H1 (cell line): Measurements from ENCODE around the gene DBX1. TPM values are rescaled to one million over a fixed set of nuclear protein-coding genes. Genes with fewer than 3 reads are reported as not detected.

Source experiments
- CTCF ChIA-PET: fragments of 300-600 bp; sonication (Branson Sonifier 250); formaldehyde crosslinking; loops from one replicate; lab custom pipeline; 2021; ENCODE audit not compliant: partially characterized antibody; lab: Charles Lee
- POLR2A ChIA-PET: fragments of 300-600 bp; sonication (Branson Sonifier 250); formaldehyde crosslinking; loops from one replicate; lab custom pipeline; 2021; ENCODE audit warnings: inconsistent platforms; ENCODE audit not compliant: partially characterized antibody; lab: Charles Lee
- DNase-seq, 2 experiments: peaks; one replicate each; pipeline versions ENCODE4 v3.0.0 to v3.0.0-alpha.2; 2010 to 2022; ENCODE audit warnings: low spot score in 2 of 2, low read depth in 1 of 2, mixed read lengths in 1 of 2
- FAIRE-seq: peaks from 2 replicates; lab custom pipeline; 2011; peaks lifted over from hg19 to GRCh38; lab: Jason Lieb, UNC
- H2AFZ ChIP-seq: 2 replicates; pipeline ENCODE4 v1.8.1; 2012; ENCODE audit warnings: low read length, inconsistent platforms
- H2AK5ac ChIP-seq: 2 replicates; pipeline ENCODE4 v1.6.1; 2013; ENCODE audit warnings: low read depth, low read length
- H2BK120ac ChIP-seq: replicated peaks from 2 replicates; pipeline ENCODE3; 2013; ENCODE audit warnings: low read depth, low read length, inconsistent platforms
- H2BK12ac ChIP-seq: 2 replicates; pipeline ENCODE4 v1.6.1; 2013; ENCODE audit warnings: low read depth, low read length
- H2BK15ac ChIP-seq: 2 replicates; pipeline ENCODE4 v1.6.1; 2013; ENCODE audit warnings: low read length
- H2BK20ac ChIP-seq: 2 replicates; pipeline ENCODE4 v1.6.1; 2013; ENCODE audit warnings: low read length
- H2BK5ac ChIP-seq: 2 replicates; pipeline ENCODE4 v1.6.1; 2013; ENCODE audit warnings: low read depth, low read length
- H3K14ac ChIP-seq: 2 replicates; pipeline ENCODE4 v1.6.1; 2013; ENCODE audit warnings: inconsistent platforms; ENCODE audit not compliant: insufficient read length
- H3K18ac ChIP-seq: 2 replicates; pipeline ENCODE4 v1.6.1; 2013; ENCODE audit warnings: low read length; ENCODE audit errors: extremely low read depth
- H3K23ac ChIP-seq: 2 replicates; pipeline ENCODE4 v1.6.1; 2013; ENCODE audit warnings: inconsistent platforms; ENCODE audit not compliant: insufficient read length
- H3K23me2 ChIP-seq: 2 replicates; pipeline ENCODE4 v1.6.1; 2013; ENCODE audit warnings: low read depth, low read length
- H3K27ac ChIP-seq: 2 replicates; pipeline ENCODE4 v1.6.1; 2011; ENCODE audit warnings: low read depth, low read length, inconsistent platforms
- H3K27me3 ChIP-seq, 4 experiments: replicated peaks in 1 of 4; 1 replicate in 1 of 4; 2 replicates in 3 of 4; pipeline versions ENCODE4 v1.6.1 to v1.8.1; 2011 to 2013; ENCODE audit warnings: low read length in 3 of 4, mild to moderate bottlenecking in 3 of 4, inconsistent platforms in 2 of 4, mixed read lengths in 2 of 4, moderate library complexity in 1 of 4; ENCODE audit not compliant: control insufficient read depth in 3 of 4, insufficient read depth in 3 of 4; ENCODE audit errors: extremely low read depth in 1 of 4
- H3K36me3 ChIP-seq, 4 experiments: 2 replicates each; pipeline versions ENCODE4 v1.6.1 to v1.8.1; 2011 to 2013; ENCODE audit warnings: mild to moderate bottlenecking in 4 of 4, low read length in 3 of 4, moderate library complexity in 2 of 4, control low read depth in 1 of 4, inconsistent platforms in 1 of 4; ENCODE audit not compliant: insufficient read depth in 4 of 4, control insufficient read depth in 2 of 4
- H3K4ac ChIP-seq: replicated peaks from 2 replicates; pipeline ENCODE3; 2013; ENCODE audit warnings: low read length, low read depth, mixed read lengths, inconsistent platforms; ENCODE audit not compliant: insufficient read length
- H3K4me1 ChIP-seq, 4 experiments: replicated peaks in 1 of 4; 1 replicate in 1 of 4; 2 replicates in 3 of 4; pipeline versions ENCODE4 v1.6.1 to v1.8.1; 2011 to 2013; ENCODE audit warnings: low read length in 3 of 4, inconsistent platforms in 2 of 4, mixed read lengths in 1 of 4; ENCODE audit not compliant: insufficient read depth in 4 of 4, control insufficient read depth in 3 of 4
- H3K4me2 ChIP-seq, 2 experiments: 2 replicates each; pipeline versions ENCODE4 v1.6.1 to v1.8.1; 2011 to 2013; ENCODE audit warnings: low read depth in 2 of 2, low read length in 2 of 2, control low read depth in 1 of 2, inconsistent platforms in 1 of 2, mild to moderate bottlenecking in 1 of 2; ENCODE audit not compliant: insufficient read depth in 1 of 2
- H3K4me3 ChIP-seq, 4 experiments: fragments of 200-600, 300-600 bp in 1 of 4; sonication (generic), shearing (Covaris generic), sonication (Bioruptor Twin) in 1 of 4; 2 replicates each; pipeline versions ENCODE4 v1.5.1 to v1.8.1; 2011 to 2016; ENCODE audit warnings: low read length in 4 of 4, low read depth in 3 of 4, control low read depth in 2 of 4, inconsistent platforms in 2 of 4, mild to moderate bottlenecking in 2 of 4, mixed read lengths in 1 of 4, moderate library complexity in 1 of 4; ENCODE audit not compliant: insufficient read depth in 2 of 4; ENCODE audit errors: extremely low read depth in 1 of 4
- H3K56ac ChIP-seq: replicated peaks from 2 replicates; pipeline ENCODE3; 2013; ENCODE audit warnings: low read depth, mild to moderate bottlenecking, mixed read lengths, low read length, inconsistent platforms; ENCODE audit not compliant: insufficient read length
- H3K79me1 ChIP-seq: 2 replicates; pipeline ENCODE4 v1.6.1; 2013; ENCODE audit warnings: low read depth, low read length, control low read depth
- H3K79me2 ChIP-seq, 2 experiments: 2 replicates each; pipeline versions ENCODE4 v1.6.1 to v1.8.1; 2012 to 2013; ENCODE audit warnings: low read length in 2 of 2, mild to moderate bottlenecking in 2 of 2, inconsistent platforms in 1 of 2; ENCODE audit not compliant: insufficient read depth in 2 of 2, control insufficient read depth in 1 of 2
- H3K9ac ChIP-seq, 4 experiments: replicated peaks in 1 of 4; 1 replicate in 1 of 4; 2 replicates in 3 of 4; pipeline versions ENCODE4 v1.6.1 to v1.8.1; 2011 to 2013; ENCODE audit warnings: low read depth in 3 of 4, low read length in 3 of 4, control low read depth in 2 of 4, mild to moderate bottlenecking in 2 of 4, moderate library complexity in 2 of 4, inconsistent platforms in 1 of 4; ENCODE audit errors: extremely low read depth in 1 of 4
- H3K9me3 ChIP-seq, 2 experiments: 2 replicates each; pipeline versions ENCODE4 v1.6.1 to v1.8.1; 2012 to 2013; ENCODE audit warnings: mild to moderate bottlenecking in 2 of 2, moderate library complexity in 2 of 2, control low read depth in 1 of 2, inconsistent platforms in 1 of 2, low read depth in 1 of 2, low read length in 1 of 2, mixed read lengths in 1 of 2; ENCODE audit not compliant: insufficient read depth in 2 of 2
- H4K20me1 ChIP-seq, 2 experiments: replicated peaks in 1 of 2; 2 replicates each; pipeline versions ENCODE3 to v1.8.1; 2011 to 2013; ENCODE audit warnings: inconsistent platforms in 2 of 2, low read length in 2 of 2, mild to moderate bottlenecking in 1 of 2; ENCODE audit not compliant: insufficient read depth in 2 of 2, control insufficient read depth in 1 of 2
- H4K5ac ChIP-seq: 2 replicates; pipeline ENCODE4 v1.6.1; 2013; ENCODE audit warnings: low read length, low read depth, mixed read lengths, inconsistent platforms; ENCODE audit not compliant: insufficient read length
- H4K8ac ChIP-seq: 2 replicates; pipeline ENCODE4 v1.8.0; 2013; ENCODE audit warnings: mild to moderate bottlenecking, moderate library complexity, low read length, inconsistent platforms; ENCODE audit not compliant: insufficient read depth; ENCODE audit errors: extremely low read depth
- H4K91ac ChIP-seq: replicated peaks from 2 replicates; pipeline ENCODE3; 2013; ENCODE audit warnings: low read length, mixed read lengths, inconsistent platforms; ENCODE audit not compliant: insufficient read length
- KDM4A ChIP-seq: IDR thresholded peaks from one replicate; pipeline ENCODE4 v1.7.1; 2012; ENCODE audit warnings: low read depth, mild to moderate bottlenecking, moderate library complexity, low read length, inconsistent platforms; ENCODE audit not compliant: severe bottlenecking
- RNF2 ChIP-seq: fragments of 200-900, 300-1000 bp; sonication (generic); IDR thresholded peaks from 2 replicates; pipeline ENCODE4 v1.7.1; 2016; ENCODE audit warnings: borderline replicate concordance, low read depth, mild to moderate bottlenecking, antibody characterized with exemption, low read length; ENCODE audit not compliant: poor library complexity, severe bottlenecking; ENCODE audit errors: missing control alignments
- SP4 ChIP-seq: IDR thresholded peaks from 2 replicates; pipeline ENCODE4 v1.6.1; 2012; ENCODE audit warnings: low read length, inconsistent platforms
- SUZ12 ChIP-seq: fragments of 200-600 bp; sonication (generic); IDR thresholded peaks from 2 replicates; pipeline ENCODE4 v1.6.1; 2012; ENCODE audit warnings: mild to moderate bottlenecking, inconsistent platforms, low read length, moderate library complexity, mixed read lengths
- TBP ChIP-seq: IDR thresholded peaks from 2 replicates; pipeline ENCODE4 v1.6.1; 2011; ENCODE audit warnings: low read depth, low read length, improper control_type of control experiment
- WGBS, 2 experiments: shearing (Covaris generic) in 1 of 2; methylation state at CpG; one replicate each; pipeline versions ENCODE4 v1.1.6 to v1.1.7; 2013 to 2015; ENCODE audit warnings: low lambda C conversion rate in 2 of 2, mixed read lengths in 2 of 2, inconsistent platforms in 1 of 2, low coverage in 1 of 2, missing lambda C conversion rate in 1 of 2; ENCODE audit not compliant: insufficient replicate concordance in 2 of 2, insufficient coverage in 1 of 2, insufficient read length in 1 of 2; ENCODE audit errors: extremely low coverage in 1 of 2, missing lambda C conversion rate in 1 of 2; 5-methylcytosine and 5-hydroxymethylcytosine counted together
- polyA plus RNA-seq, 7 experiments: library from polyadenylated mRNA; depleted of rRNA in 3 of 7; stranded (reverse) in 5 of 7; unstranded in 2 of 7; fragments of >200 nt in 5 of 7; fragments of 200-250 nt in 2 of 7; gene quantifications; 1 replicate in 5 of 7; 2 replicates in 1 of 7; 4 replicates in 1 of 7; pipeline versions ENCODE4 v1.2.1 to v1.2.3, GENCODE V29; 2011 to 2013; ENCODE audit warnings: missing spikeins in 2 of 7, mixed read lengths in 2 of 7
- total RNA-seq: library from RNA; stranded (reverse); fragmentation: NEBNext Ultra II Directional; extraction: Animal tissue kit (Norgen Biotek cat#: 25700); gene quantifications from 2 replicates; pipeline ENCODE4 v1.2.1, GENCODE V29; 2021

DBX1 gene
- total and polyA plus RNA-seq, 2 of the 8 experiments (the other 6 are each of a cell fraction or from before 2014, with no cell fraction given), result not detected

- TF ChIP-seq SP4 (no peak), SUZ12 (peak; percentile 71; the same call in 1 of the 2 replicates), RNF2 (peak; percentile 75), TBP (peak; percentile 26; the same call in 1 of the 2 replicates), KDM4A (no peak)
- peaks cover 0 to 5% of the 10 kb centered on the region in 2 experiments for H4K20me1 ChIP-seq
- H3K36me3 ChIP-seq, result no peaks in the 10 kb centered on the region
- H2BK5ac ChIP-seq, result no peak overlapping the region
- peak overlapping the region; percentile 68 to 82 for H3K4me2 ChIP-seq
- no peak overlapping the region for H2BK20ac ChIP-seq
- H3K18ac ChIP-seq, result no peak overlapping the region
- peak; percentile 13 to 50 for DNase-seq
- peaks cover 0 to 2% of the 10 kb centered on the region in 2 experiments; a peak in 1 of 4 replicates for H3K9me3 ChIP-seq
- no peaks in the 10 kb centered on the region for H3K79me1 ChIP-seq
- H3K23me2 ChIP-seq, result no peaks in the 10 kb centered on the region
- no peak overlapping the region for H2BK12ac ChIP-seq
- H3K4ac ChIP-seq, result no peak overlapping the region
- H4K5ac ChIP-seq, result no peak overlapping the region
- no peak overlapping the region for H3K9ac ChIP-seq
- H3K4me3 ChIP-seq, result peak overlapping the region; percentile 16 to 48 (median 34); a peak in 6 of 8 replicates
- H4K8ac ChIP-seq, result no peak overlapping the region
- no peak overlapping the region for H2AK5ac ChIP-seq
- H3K27me3 ChIP-seq, result peaks cover 60 to 98% (median 83%) of the 10 kb centered on the region in 4 experiments
- ChIA-PET POLR2A (no interaction called here), CTCF (interaction anchor here (0.9 to 1.3 kb wide), 2 partner anchors 14 to 18 kb away, joined by 3 read pairs; no protein-coding TSS in a partner anchor)
- H2BK120ac ChIP-seq, result no peak overlapping the region
- H3K79me2 ChIP-seq, result no peaks in the 10 kb centered on the region
- WGBS, 2 experiments, result 3% methylated on average over 33 of the region's 33 CpGs; no CpG with 5 or more reads in 1 of the 2 experiments
- no peak overlapping the region for H2AFZ ChIP-seq
- H3K27ac ChIP-seq, result no peak overlapping the region
- no peak for FAIRE-seq
- no peak overlapping the region for H3K14ac ChIP-seq
- peaks cover 0 to 10% (median 5%) of the 10 kb centered on the region in 4 experiments; a peak in 6 of 7 replicates for H3K4me1 ChIP-seq
- no peak overlapping the region for H2BK15ac ChIP-seq
- no peak overlapping the region for H3K56ac ChIP-seq
- no peak overlapping the region for H4K91ac ChIP-seq
- no peak overlapping the region for H3K23ac ChIP-seq
These were observed 47.7 kb upstream of the DBX1 start for GRCh38 chr11:20207781-20208621.
